Naive B cell (primary cell): ENCODE results near the gene MGME1. TPM values are rescaled to one million over a fixed set of nuclear protein-coding genes. Genes with fewer than 3 reads are reported as not detected.

Source experiments
- ATAC-seq, 2 donors: fragments of 150-1000 bp; cut with Tn5 transposase; 2 replicates each; pipeline ENCODE4 v1.10.0; 2021; ENCODE audit warnings: low read depth in 2 of 2, mild to moderate bottlenecking in 2 of 2, moderate library complexity in 2 of 2
- DNase-seq: peaks from one replicate; pipeline ENCODE4 v3.0.0; 2022
- H3K27ac Mint-ChIP-seq, 6 donors: one replicate each; pipeline ENCODE4 v1.8.0; 2020 to 2022; ENCODE audit warnings: mild to moderate bottlenecking in 6 of 6, mixed read lengths in 6 of 6, moderate library complexity in 5 of 6, inconsistent platforms in 2 of 6
- H3K27me3 Mint-ChIP-seq, 3 donors: one replicate each; pipeline ENCODE4 v1.8.0; 2021 to 2022; ENCODE audit warnings: mixed read lengths in 3 of 3, mild to moderate bottlenecking in 1 of 3
- H3K36me3 Mint-ChIP-seq, 2 donors: one replicate each; pipeline ENCODE4 v1.8.0; 2020 to 2022; ENCODE audit warnings: mixed read lengths in 2 of 2, inconsistent platforms in 1 of 2, mild to moderate bottlenecking in 1 of 2
- H3K4me1 Mint-ChIP-seq, 3 donors: one replicate each; pipeline ENCODE4 v1.8.0; 2020 to 2022; ENCODE audit warnings: mixed read lengths in 3 of 3, inconsistent platforms in 1 of 3, mild to moderate bottlenecking in 1 of 3, moderate library complexity in 1 of 3
- H3K4me3 Mint-ChIP-seq, 8 donors: one replicate each; pipeline ENCODE4 v1.8.0; 2020 to 2022; ENCODE audit warnings: mild to moderate bottlenecking in 8 of 8, mixed read lengths in 8 of 8, moderate library complexity in 8 of 8, inconsistent platforms in 2 of 8
- H3K9me3 Mint-ChIP-seq, 7 donors: one replicate each; pipeline ENCODE4 v1.8.0; 2020 to 2022; ENCODE audit warnings: mixed read lengths in 7 of 7, mild to moderate bottlenecking in 5 of 7, inconsistent platforms in 2 of 7, moderate library complexity in 1 of 7
- polyA plus RNA-seq, 6 donors: library from polyadenylated mRNA; unstranded; fragments of 300-500 nt; fragmentation: Illumina TruSeq; gene quantifications; one replicate each; pipeline ENCODE4 v1.2.3, GENCODE V29; 2021; ENCODE audit warnings: low read depth in 6 of 6

Gene MGME1
- polyA plus RNA-seq, 6 donors from 2014 or later, result 16.3 to 99.1 (median 43.2) TPM

DNA sequence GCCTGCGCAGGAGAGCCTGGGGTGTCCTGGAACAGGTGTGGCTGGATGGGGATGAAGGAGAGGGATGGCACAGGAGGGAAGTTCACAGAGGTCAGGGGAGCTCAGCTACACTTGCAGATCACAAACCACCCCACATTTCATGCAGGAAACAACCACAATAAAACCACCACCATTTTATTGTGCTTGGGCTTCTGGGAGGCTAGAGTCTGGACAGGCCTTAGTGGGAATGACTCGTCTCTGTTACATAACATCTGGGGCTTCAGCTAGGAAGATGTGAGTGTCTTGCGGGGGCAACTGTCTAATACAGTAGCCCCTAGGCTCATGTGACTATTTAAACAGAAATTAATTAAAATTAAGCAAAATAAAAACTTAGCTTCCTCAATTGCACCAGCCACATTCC is 33.6 kb upstream of the MGME1 start:
- ATAC-seq (no peak), DNase-seq (no peak)
- Mint-ChIP-seq H3K9me3 (peaks cover 0 to 4% (median 0%) of the 10 kb centered on the region in 7 donors), H3K36me3 (peaks cover 0 to 8% of the 10 kb centered on the region in 2 donors), H3K4me3 (no peak overlapping the region), H3K27ac (no peak overlapping the region), H3K27me3 (peaks cover 0 to 8% (median 0%) of the 10 kb centered on the region in 3 donors), H3K4me1 (peaks cover 8 to 19% (median 10%) of the 10 kb centered on the region in 3 donors)

DNA sequence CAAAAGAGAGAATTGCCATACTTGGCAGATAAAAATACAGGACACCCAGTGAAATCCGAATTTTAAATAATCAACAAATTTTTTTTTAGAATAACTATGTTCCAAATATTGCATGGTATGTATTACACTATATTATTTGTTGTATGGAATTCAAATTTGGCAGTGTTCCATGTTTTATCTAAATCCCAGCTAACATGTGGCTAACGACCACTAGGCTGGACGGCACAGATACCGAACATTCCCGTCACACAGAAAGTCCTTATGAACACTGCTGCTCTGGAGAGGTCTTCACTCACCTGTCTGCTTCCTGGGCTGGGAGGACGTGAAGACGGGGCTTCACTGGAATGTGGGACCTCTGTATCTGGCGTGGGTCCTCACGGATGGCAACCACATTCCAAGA is 33.1 kb upstream of the MGME1 start:
- H3K9me3 Mint-ChIP-seq, result peaks cover 0 to 4% (median 0%) of the 10 kb centered on the region in 7 donors
- peaks cover 8 to 20% (median 10%) of the 10 kb centered on the region in 3 donors for H3K4me1 Mint-ChIP-seq
- no peak overlapping the region for H3K4me3 Mint-ChIP-seq
- H3K36me3 Mint-ChIP-seq, result peaks cover 0 to 8% of the 10 kb centered on the region in 2 donors
- no peak overlapping the region for H3K27ac Mint-ChIP-seq
- no peak for DNase-seq
- peaks cover 0 to 8% (median 0%) of the 10 kb centered on the region in 3 donors for H3K27me3 Mint-ChIP-seq
- no peak for ATAC-seq

DNA sequence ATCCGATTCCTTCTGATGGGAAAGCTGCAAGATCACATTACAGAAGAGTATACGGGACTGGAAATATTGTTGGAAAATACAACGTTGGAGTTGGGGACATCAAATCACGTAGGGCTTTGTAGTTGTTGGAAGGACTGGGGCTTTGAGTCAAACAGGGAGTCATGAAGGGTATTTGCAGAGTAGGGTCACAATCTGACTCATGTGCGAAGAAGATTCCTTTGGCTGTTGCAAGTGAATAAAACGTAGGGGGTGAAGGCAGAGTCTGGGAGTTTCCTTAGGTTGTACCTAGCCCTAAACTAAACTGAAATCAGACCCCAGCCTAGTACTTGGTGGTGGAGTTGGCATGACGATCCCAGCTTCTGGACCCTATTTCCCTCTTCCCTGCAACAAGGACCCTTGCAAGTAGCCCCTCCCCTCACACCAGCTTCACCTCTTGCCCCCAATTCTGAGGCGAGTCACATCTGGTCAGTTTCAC is 32.5 kb upstream of the MGME1 start:
- DNase-seq, result no peak
- Mint-ChIP-seq H3K36me3 (peaks cover 0 to 8% of the 10 kb centered on the region in 2 donors), H3K27ac (peak overlapping the region in 1 of 6 donors; percentile 33), H3K27me3 (peaks cover 0 to 8% (median 0%) of the 10 kb centered on the region in 3 donors), H3K9me3 (peaks cover 0 to 4% (median 0%) of the 10 kb centered on the region in 7 donors), H3K4me3 (no peak overlapping the region), H3K4me1 (peaks cover 8 to 20% (median 10%) of the 10 kb centered on the region in 3 donors)
- ATAC-seq, result no peak

DNA sequence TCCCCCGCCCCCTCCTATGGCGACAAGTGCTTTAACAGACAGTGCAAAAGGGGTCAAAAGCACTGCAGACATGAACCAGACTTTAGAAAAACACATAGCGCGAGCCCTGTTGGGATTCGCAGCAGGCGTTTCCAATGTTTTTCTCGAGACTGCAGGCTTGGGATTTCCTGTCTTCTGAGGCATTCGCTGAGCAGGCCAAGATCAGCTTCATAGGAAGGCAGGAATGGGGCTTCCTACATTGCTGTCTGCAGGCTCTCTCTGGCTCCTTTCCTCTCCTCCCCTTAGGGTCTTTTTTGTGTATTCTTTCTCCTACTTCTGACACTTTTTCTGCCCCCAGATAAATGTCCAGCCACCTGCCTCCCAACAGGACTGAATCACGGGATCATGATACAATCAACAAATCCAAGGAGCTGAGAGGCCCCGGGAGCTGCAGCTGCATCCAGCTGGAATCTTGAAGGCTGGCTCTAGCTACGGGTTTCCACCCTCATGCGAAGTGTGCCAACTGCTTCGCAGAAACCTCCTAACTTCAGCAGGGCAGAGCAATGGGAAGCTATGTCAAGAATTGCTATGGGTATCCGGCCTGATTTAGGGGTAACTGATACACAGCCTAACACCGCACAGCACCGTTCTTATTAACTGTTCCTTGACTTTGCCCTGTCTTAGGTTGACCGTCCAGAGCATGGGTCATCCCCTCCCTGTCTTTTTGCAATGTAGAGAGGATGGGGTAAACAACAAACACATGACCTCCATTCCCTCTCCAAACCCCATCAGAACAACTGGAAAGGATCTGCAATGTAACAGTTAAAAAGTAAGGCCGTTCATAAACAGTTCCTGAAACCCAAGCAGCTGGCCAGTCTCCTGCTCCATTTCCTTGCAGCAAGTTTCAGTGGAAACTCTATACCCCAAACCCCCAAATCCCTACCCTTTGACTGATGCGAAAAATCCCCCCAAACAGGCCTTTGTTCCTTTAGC is 31.8 kb upstream of the MGME1 start:
- peaks cover 0 to 3% (median 0%) of the 10 kb centered on the region in 7 donors for H3K9me3 Mint-ChIP-seq
- no peak for DNase-seq
- peak overlapping the region in 1 of 6 donors; percentile 10 for H3K27ac Mint-ChIP-seq
- no peak overlapping the region for H3K4me3 Mint-ChIP-seq
- H3K27me3 Mint-ChIP-seq, result peaks cover 0 to 5% (median 0%) of the 10 kb centered on the region in 3 donors
- H3K36me3 Mint-ChIP-seq, result peaks cover 0 to 5% of the 10 kb centered on the region in 2 donors
- ATAC-seq, result no peak
- H3K4me1 Mint-ChIP-seq, result peaks cover 7 to 26% (median 10%) of the 10 kb centered on the region in 3 donors

DNA sequence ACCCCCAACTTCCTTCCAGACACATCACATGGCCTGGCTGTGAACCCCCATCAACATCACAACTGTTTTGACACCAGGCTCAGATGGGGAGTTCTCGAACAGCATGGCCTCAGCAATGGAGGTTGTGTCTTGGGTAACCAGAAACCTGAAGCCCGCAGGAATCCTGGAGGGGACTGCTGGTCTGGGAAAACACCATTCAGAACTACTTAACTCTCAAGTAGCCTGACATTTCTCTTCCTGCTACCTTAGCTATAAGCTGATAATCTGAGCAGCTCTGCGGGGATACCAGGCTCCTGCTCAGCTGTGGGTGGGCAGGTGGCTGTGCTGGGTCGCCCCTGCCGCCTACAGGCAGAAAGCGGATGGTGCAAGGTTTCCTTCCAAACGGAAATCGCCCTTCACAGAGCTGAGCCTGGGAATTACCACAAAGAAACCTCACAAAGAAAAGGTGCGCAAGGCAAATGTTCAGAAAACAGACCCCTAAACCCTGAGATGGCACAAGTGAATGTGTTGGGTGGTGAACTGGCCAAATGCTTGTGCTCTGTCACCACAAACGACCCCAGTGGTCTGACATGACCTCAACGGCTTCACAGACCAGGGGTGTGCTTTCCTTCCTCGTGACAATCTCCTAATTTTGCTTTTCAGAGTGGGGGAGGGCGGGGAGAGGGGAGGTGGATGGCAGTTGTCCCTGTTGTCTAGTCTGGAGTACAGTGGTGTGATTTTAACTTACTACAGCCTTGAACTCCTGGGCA is 29.8 kb upstream of the MGME1 start:
- DNase-seq (peak; percentile 66), ATAC-seq (peak; percentile 87 to 91)
- Mint-ChIP-seq H3K27ac (peak overlapping the region in 5 of 6 donors; percentile 34 to 90 (median 75)), H3K4me3 (peak overlapping the region in 1 of 8 donors; percentile 47), H3K4me1 (peaks cover 14 to 37% (median 21%) of the 10 kb centered on the region in 3 donors), H3K36me3 (no peaks in the 10 kb centered on the region), H3K9me3 (no peaks in the 10 kb centered on the region), H3K27me3 (no peaks in the 10 kb centered on the region)

DNA sequence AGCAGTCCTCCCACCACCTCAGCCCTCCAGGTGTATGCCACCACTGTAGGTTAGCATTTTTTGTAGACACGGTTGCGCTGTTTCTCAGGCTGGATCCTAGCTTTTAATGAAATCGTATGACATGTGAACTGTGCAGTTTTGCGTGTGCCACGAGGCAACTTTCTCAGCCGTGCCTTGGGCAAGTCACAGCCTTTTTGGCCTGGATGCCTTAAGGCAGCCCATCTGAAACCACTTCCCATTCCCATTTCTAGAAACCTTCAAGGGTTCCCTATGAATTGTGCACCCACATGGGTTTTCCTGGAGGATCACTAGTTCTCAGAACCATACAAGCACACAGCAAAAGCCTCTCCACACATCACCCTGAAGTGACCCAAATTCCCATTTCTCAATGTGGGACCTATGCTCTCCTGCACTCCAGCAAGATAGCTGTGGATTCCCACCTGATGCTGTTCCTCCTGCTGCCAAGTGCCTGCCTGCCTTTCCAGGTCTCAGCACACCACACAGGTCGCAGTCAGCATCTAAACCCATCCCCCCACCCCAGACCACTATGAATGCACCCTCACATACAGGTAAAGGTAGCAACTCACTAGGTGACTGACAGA is 29.1 kb upstream of the MGME1 start:
- Mint-ChIP-seq H3K4me3 (no peak overlapping the region), H3K4me1 (peaks cover 16 to 44% (median 26%) of the 10 kb centered on the region in 3 donors), H3K36me3 (peaks cover under 1 to 2% of the 10 kb centered on the region in 2 donors), H3K9me3 (no peaks in the 10 kb centered on the region), H3K27me3 (no peaks in the 10 kb centered on the region), H3K27ac (peak overlapping the region; percentile 58 to 87 (median 78))
- ATAC-seq (no peak), DNase-seq (no peak)

DNA sequence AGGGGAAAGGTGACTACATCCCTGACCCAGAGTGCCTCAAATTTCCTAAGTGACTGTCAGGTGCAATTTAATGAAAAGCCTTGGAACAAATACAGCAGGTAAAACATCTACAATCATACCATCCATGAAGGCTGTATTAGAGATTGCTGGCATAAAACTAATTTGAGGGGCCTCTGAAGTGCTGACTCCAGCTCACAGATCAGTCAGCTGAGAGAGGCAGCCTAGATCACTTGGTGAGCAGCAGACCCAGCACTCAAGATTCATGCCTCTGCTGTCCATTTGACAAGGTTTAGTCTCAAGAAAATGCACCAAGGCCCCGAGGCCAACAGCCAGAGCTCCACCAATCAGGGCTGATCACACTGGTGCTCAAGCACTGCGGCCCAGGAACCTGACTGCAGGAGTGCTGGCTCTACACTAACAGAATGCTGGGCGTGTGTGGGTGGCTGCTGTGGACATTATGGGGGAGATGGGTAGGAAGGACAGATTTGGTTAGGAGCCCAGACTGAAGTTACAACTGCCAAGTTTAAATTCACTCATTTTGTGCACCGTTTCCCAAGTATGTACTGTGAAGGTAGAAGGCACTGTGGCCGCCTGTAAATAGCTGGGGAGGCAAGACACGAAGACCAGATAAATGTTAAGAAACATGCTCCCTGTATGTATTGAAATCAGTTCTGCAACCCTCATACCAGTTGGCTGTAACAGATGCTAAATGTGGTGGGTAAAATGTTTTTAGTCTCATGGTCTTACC is 28.4 kb upstream of the MGME1 start:
- H3K4me1 Mint-ChIP-seq, result peaks cover 21 to 48% (median 31%) of the 10 kb centered on the region in 3 donors
- H3K27me3 Mint-ChIP-seq, result no peaks in the 10 kb centered on the region
- DNase-seq, result no peak
- peaks cover 5 to 9% of the 10 kb centered on the region in 2 donors for H3K36me3 Mint-ChIP-seq
- H3K9me3 Mint-ChIP-seq, result no peaks in the 10 kb centered on the region
- peak overlapping the region in 1 of 8 donors; percentile 56 for H3K4me3 Mint-ChIP-seq
- peak overlapping the region in 3 of 6 donors; percentile 77 to 84 (median 80) for H3K27ac Mint-ChIP-seq
- no peak for ATAC-seq

DNA sequence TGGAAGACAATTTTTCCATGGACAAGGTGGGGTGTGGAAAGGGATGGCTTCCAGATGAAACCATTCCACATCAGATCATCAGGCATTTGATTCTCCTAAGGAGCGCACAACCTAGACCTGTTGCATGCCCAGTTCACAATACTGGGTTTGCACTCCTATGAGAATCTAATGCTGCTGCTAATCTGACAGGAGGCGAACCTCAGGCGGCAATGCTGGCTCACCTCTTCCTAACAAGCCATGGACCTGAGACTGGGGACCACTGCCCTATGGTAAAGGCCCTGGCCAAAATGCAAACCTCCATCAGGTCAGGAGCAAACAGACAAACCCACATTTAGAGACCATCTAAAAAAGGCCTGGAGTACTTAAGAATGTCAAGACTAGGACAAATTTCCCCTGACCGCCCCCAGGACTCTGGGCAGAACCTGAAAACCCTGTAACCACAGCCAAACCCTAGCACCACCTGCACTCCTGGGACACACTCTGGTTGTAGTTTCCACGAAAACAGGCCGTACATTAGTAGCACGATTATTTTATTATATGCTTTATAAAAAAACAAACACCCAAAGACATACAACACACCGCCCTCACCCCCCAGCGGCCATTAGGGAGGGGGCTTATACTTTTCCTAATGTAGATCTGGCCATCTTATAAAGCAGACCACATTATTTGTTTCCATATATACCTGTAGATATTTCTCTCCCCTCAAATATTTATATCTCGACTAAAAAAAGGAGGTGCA is 27.6 kb upstream of the MGME1 start:
- Mint-ChIP-seq H3K27ac (peak overlapping the region in 5 of 6 donors; percentile 9 to 84 (median 69)), H3K9me3 (no peaks in the 10 kb centered on the region), H3K4me1 (peaks cover 25 to 48% (median 33%) of the 10 kb centered on the region in 3 donors), H3K27me3 (no peaks in the 10 kb centered on the region), H3K36me3 (peaks cover 6 to 10% of the 10 kb centered on the region in 2 donors), H3K4me3 (no peak overlapping the region)
- ATAC-seq (no peak), DNase-seq (no peak)

DNA sequence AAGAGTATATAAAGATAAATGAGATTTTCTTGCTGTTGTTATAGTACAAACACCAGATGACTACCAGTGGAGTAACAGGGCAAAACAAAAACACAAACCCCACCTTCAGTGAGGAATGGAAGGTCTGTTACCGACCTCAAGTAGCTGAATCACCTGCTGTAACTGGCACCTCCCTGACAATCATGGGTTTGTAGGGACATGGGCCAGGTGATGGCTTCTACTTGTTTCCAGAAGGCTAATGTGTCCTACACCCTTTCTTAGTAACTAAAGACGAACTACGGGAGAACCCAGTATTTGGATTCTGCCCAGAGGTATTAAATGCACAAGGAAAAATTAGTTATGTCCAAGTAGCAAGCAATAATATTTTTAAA is 27.0 kb upstream of the MGME1 start:
- no peak for DNase-seq
- Mint-ChIP-seq H3K9me3 (no peaks in the 10 kb centered on the region), H3K27ac (peak overlapping the region in 2 of 6 donors; percentile 9 to 75), H3K27me3 (no peaks in the 10 kb centered on the region), H3K4me1 (peaks cover 30 to 50% (median 38%) of the 10 kb centered on the region in 3 donors), H3K4me3 (no peak overlapping the region), H3K36me3 (peaks cover 12 to 13% of the 10 kb centered on the region in 2 donors)
- no peak for ATAC-seq

DNA sequence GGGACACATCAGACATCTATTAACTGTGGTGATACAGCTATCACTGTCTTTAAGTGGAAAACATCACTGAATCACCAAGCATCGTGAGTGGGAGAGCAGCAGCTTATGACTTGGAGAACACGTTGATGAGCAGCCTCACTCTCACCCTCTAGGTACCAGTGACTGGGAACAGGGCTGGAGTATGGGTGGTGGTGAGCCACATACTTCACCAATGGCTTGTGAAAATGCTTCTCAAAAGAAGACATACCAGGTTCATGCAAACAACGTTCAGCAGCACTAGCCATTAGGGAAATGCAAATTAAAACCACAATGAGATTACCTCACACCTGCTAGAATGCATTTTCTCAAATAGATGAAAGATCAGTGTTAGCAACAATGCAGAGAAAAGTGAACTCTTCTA is 25.5 kb upstream of the MGME1 start:
- Mint-ChIP-seq H3K27ac (peak overlapping the region in 4 of 6 donors; percentile 16 to 85 (median 55)), H3K9me3 (no peaks in the 10 kb centered on the region), H3K4me3 (peak overlapping the region in 4 of 8 donors; percentile 23 to 55 (median 24)), H3K27me3 (no peaks in the 10 kb centered on the region), H3K4me1 (peaks cover 34 to 52% (median 38%) of the 10 kb centered on the region in 3 donors), H3K36me3 (peaks cover 21% of the 10 kb centered on the region in 2 donors)
- DNase-seq (peak; percentile 37), ATAC-seq (peak; percentile 66 to 67)

DNA sequence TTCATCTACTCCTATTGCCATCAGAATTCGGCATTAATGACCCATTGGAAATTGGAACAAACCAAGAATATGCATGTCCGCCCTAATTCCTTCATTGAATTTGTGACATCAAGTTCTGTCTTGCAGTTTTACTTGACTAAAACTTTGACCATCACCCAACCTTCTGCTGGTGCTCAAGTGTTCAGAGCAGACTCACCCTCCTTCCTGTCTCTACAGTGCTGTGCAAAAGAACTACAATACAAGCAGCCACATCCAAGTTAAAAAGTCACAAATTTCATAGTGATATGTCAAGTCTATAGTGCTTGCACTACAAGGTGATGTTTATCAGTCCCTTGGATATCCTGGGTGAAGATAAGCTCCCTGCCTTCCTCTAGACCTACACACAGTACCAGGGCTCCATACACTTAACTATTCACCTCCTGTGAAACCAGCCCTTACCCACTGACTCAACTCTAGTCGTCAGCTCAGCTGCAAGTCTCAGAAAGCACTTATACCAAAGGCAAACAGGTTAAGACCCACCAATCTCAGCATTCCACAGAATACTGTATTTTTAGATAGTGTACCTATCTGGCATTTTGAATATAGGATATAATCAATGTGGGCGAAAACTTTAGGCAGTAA is 23.9 kb upstream of the MGME1 start:
- H3K4me1 Mint-ChIP-seq, result peaks cover 32 to 38% (median 35%) of the 10 kb centered on the region in 3 donors
- no peak for ATAC-seq

More for the DNA sequence above, 23.9 kb upstream of the MGME1 start:
- Mint-ChIP-seq H3K4me3 (peak overlapping the region in 1 of 8 donors; percentile 74), H3K27me3 (no peaks in the 10 kb centered on the region), H3K9me3 (no peaks in the 10 kb centered on the region), H3K36me3 (peaks cover 27 to 34% of the 10 kb centered on the region in 2 donors), H3K27ac (peak overlapping the region in 3 of 6 donors; percentile 11 to 84 (median 18))
- no peak for DNase-seq
